Measurements from ENCODE around the gene LRRC56.
"Not testable (repeated sequence)": the region's sequence is repeated elsewhere in the genome, so short reads cannot be mapped to it uniquely, and the experiment has no call there.

The LRRC56 gene

GRCh38 chr11:561148-562003 is 24.0 kb downstream of the LRRC56 start:
- peak; percentile 41 to 65 for DNase-seq

- no peak for DNase-seq
These were observed 24.8 kb downstream of the LRRC56 start for GRCh38 chr11:562046-562645.

- no peak for DNase-seq
These were observed 25.9 kb downstream of the LRRC56 start for GRCh38 chr11:563066-563811.

- no peak for DNase-seq
These were observed 26.7 kb downstream of the LRRC56 start for GRCh38 chr11:563812-564578.

GRCh38 chr11:565921-566509 is 28.7 kb downstream of the LRRC56 start:
- no peak for DNase-seq

GRCh38 chr11:567011-567628 is 29.8 kb downstream of the LRRC56 start:
- DNase-seq: no peak

- no peak for DNase-seq
These were observed 30.4 kb downstream of the LRRC56 start for GRCh38 chr11:567629-568292.

GRCh38 chr11:568306-569157 is 31.2 kb downstream of the LRRC56 start:
- DNase-seq: peak; percentile 92 to 96

GRCh38 chr11:569158-569885 is 32.0 kb downstream of the LRRC56 start:
- DNase-seq: no peak

GRCh38 chr11:571802-572185 is 34.5 kb downstream of the LRRC56 start:
- no peak for DNase-seq

GRCh38 chr11:573146-573759 is 35.9 kb downstream of the LRRC56 start:
- DNase-seq: no peak

- not testable (repeated sequence) for DNase-seq
These were observed 36.8 kb downstream of the LRRC56 start for GRCh38 chr11:574031-574570.

GRCh38 chr11:574632-575312 is 37.4 kb downstream of the LRRC56 start:
- DNase-seq: no peak

- peak in 1 of 2 experiments; percentile 39 for DNase-seq
These were observed 38.1 kb downstream of the LRRC56 start for GRCh38 chr11:575313-575995.

GRCh38 chr11:575996-576768 is 38.9 kb downstream of the LRRC56 start, which contains the start of gene PHRF1:
TSS of gene PHRF1 (plus strand) at chr11:576470. CDS start at chr11:581513, 5,043 bp downstream.
- DNase-seq: peak; percentile 96 to 98

GRCh38 chr11:576811-577610 is 39.7 kb downstream of the LRRC56 start:
- peak in 1 of 2 experiments; percentile 17 for DNase-seq

Measured in Kasumi-1 (cell line).